GM12865 (cell line): Measurements from ENCODE around the gene TUBGCP6.
"Not testable (repeated sequence)": the region's sequence is repeated elsewhere in the genome, so short reads cannot be mapped to it uniquely, and the experiment has no call there.

Experiments used
- DNase-seq: peaks from one replicate; pipeline ENCODE4 v3.0.0; 2010; ENCODE audit warnings: low read depth
- H3K4me3 ChIP-seq: 2 replicates; pipeline ENCODE4 v1.5.1; 2011; ENCODE audit warnings: mild to moderate bottlenecking, low read depth, low read length, control low read depth
- TF ChIP-seq, protein P1 (sequence below): IDR thresholded peaks from 2 replicates; pipeline ENCODE4 v1.5.1; 2011; ENCODE audit warnings: low read length, control low read depth, low read depth, inconsistent platforms; ENCODE audit not compliant: insufficient read depth; ENCODE audit errors: missing control alignments

TUBGCP6 gene

DNA sequence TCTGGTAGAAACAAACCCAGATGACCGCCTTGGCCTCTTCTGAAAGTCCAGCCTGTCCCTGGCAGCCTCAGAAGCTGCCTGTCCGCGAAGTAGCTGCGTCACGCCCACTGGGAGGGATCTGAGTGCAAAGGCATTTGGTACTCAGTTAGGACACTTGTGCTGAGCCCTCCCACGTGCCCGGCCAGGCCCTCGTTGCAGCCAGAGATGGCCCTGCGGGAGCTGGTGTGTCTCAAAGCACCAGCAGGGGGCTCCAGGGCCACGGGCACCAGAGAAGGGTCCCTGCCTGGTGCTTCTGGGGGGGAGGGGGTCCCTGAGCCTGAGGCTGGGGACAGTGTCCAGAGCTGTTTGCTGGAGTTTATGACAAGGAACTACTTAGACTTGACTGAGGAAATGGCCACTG lies 38.2 kb downstream of the TUBGCP6 start:
- TF ChIP-seq, protein P1, sequence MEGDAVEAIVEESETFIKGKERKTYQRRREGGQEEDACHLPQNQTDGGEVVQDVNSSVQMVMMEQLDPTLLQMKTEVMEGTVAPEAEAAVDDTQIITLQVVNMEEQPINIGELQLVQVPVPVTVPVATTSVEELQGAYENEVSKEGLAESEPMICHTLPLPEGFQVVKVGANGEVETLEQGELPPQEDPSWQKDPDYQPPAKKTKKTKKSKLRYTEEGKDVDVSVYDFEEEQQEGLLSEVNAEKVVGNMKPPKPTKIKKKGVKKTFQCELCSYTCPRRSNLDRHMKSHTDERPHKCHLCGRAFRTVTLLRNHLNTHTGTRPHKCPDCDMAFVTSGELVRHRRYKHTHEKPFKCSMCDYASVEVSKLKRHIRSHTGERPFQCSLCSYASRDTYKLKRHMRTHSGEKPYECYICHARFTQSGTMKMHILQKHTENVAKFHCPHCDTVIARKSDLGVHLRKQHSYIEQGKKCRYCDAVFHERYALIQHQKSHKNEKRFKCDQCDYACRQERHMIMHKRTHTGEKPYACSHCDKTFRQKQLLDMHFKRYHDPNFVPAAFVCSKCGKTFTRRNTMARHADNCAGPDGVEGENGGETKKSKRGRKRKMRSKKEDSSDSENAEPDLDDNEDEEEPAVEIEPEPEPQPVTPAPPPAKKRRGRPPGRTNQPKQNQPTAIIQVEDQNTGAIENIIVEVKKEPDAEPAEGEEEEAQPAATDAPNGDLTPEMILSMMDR = peak; percentile 35
- peak; percentile 24 for DNase-seq
- H3K4me3 ChIP-seq = no peak overlapping the region

DNA sequence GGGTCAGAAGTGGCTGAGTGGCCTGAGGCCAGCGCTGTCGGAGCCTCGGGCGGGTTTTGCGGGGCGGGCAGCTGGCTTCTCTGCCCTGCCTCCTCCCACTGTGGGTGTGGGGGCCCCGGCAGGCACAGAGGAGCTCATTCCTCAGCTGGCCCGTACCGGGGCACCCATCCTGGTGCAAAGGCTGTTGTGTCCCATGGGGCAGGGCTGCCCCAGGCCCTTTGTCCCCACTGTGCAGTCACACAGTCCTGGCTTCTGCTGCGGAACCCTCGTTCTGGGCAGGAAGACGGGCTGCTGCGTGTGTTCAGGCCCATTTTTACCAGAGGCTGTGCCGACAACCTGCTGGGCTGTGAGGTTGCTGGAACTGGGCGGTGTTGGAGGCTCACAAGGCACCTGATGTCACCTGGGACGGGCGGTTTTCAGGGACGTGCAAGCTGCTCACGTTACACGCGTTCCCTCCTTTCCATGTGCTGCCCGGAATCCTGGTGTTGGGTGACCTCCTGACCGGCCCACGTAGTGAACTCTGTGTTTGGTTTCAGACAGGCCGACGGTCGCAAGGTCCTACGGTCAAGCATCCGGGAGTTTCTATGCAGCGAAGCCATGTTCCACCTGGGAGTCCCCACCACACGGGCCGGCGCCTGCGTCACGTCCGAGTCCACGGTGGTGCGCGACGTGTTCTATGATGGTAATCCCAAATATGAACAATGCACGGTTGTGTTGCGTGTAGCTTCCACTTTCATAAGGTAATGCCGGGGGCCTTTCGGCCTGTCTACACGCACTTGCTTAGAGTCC lies 38.8 kb downstream of the TUBGCP6 start:
- no peak for DNase-seq
- TF ChIP-seq, protein P1 = no peak
- H3K4me3 ChIP-seq = no peak overlapping the region

DNA sequence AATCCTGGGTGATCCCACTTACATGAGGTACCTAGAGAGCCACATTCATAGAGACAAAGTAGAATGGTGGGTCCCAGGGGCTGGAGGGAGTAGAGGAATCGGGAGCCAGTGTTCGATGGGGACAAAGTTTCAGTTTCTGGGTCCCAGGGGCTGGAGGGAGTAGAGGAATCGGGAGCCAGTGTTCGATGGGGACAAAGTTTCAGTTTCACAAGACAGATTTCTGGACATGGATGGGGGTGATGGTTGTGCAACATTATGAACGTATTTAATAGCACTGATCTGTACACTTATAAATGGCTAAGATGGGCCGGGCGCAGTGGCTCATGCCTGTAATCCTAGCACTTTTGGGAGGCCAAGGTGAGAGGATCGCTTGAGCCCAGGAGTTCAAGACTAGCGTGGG lies 39.8 kb downstream of the TUBGCP6 start:
- DNase-seq, H3K4me3 ChIP-seq: not testable (repeated sequence)

DNA sequence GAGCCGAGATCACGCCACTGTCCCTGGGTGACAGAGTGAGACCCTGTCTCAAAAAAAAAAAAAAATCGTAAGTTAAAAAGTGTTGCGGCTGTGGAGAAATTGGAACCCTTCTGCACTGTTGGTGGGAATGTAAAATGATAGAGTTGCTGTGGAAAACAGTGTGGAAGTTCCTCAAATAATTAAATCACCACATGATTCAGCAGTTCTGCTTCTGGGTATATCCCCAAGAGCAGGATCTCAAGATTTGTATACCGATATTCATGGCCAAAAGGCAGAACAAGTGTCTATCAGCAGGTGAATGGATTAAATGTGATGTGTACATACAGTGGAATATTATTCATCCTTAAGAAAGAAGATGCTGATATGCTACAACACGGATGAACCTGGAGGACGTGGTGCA lies 40.3 kb downstream of the TUBGCP6 start:
- no peak for DNase-seq
- no peak overlapping the region for H3K4me3 ChIP-seq
- TF ChIP-seq, protein P1 = no peak

DNA sequence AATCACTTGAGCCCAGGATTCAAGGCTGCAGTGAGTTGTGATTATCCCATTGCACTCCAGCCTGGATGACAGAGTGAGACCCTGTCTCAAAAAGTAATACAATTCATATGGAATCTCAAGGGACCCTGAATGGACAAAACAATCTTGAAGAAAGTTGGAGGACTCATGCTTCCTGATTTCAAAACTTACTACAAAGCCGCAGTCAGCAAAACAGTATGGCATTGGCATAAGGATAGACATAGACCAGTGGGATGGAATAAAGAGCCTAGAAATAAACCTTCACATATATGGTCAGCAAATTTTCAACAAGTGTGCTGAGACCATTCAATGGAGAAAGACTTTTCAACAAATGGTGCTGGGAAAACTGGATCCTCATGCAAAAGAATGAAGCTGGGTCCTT lies 41.5 kb downstream of the TUBGCP6 start:
- DNase-seq = no peak
- H3K4me3 ChIP-seq = no peak overlapping the region
- TF ChIP-seq, protein P1 = no peak

DNA sequence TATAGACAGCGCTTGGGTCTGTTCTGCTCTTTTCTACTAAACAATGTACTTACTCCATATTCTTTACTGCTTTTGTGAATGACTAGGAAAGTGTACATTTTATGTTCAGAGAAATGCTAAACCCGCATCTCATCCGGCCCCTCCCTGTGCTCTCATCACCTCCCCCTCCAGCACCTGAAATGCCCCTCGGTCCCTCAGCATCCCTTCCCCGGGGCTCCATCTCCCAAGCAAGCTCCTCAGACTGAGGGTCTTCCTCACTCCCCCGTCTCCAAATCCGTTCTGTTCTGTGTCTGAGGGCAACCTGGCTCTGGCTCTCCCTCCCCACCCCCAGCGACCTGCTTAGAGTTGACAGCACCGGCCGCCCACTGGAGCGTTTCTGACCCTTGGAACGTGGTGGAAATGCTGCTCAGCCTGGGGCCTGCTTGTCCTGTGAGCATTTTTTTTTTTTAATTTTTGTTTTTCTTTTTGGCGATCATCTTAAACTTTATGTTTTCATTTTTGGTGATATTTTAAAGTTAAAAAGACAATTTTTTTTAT lies 42.6 kb downstream of the TUBGCP6 start:
- DNase-seq = no peak
- peak overlapping the region; percentile 85 for H3K4me3 ChIP-seq
- TF ChIP-seq, protein P1 = no peak

DNA sequence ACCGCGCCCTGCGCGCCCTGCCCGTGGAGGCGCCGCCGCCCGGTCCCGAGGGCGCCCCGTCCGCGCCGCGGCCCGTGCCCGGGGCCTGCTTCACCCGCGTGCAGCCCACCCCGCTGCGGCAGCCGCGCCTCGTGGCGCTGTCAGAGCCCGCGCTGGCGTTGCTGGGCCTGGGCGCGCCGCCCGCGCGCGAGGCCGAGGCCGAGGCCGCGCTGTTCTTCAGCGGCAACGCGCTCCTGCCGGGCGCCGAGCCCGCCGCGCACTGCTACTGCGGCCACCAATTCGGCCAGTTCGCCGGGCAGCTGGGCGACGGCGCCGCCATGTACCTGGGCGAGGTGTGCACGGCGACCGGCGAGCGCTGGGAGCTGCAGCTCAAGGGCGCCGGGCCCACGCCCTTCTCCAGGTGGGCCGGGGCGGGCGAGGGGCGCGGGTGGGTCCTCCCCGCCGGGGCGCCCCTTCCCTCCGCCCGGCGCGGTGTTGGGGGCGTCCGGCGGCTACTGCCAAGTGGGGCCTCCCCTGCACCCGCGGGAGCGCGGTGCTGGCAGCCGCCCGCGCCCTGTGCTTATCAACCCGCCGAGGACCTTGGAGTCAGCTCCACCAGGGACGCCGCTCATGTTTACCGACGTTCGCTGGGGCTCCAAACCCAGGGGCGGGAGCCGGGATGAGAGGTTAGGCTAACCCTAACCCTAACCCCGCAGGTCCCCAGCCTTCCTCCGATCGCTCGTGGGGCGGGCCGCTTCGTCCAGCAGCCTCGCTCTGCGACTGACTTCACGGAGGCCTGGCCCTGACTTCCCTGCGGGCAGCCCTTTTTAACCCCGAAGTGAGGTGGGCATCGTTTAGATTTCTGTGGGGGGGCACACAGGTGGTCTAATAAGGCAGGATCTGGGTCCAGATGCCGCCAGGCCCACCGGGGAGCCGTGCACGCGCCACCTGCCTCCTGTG lies 43.4 kb downstream of the TUBGCP6 start:
- DNase-seq = peak; percentile 38
- peak overlapping the region; percentile 85 for H3K4me3 ChIP-seq
- TF ChIP-seq, protein P1 = no peak
